Liver (tissue), 9 donors: ENCODE measurements around the gene RPS5. TPM values are rescaled to one million over a fixed set of nuclear protein-coding genes. Genes with fewer than 3 reads are reported as not detected.

Experiments used
- DNase-seq: peaks from one replicate; pipeline ENCODE4 v3.0.0-alpha.2; 2017; ENCODE audit warnings: low spot score
- H3K27ac ChIP-seq, 2 donors: one replicate each; pipeline ENCODE4 v1.7.0; 2013; ENCODE audit warnings: inconsistent platforms in 2 of 2, low read length in 2 of 2, control low read depth in 1 of 2, low read depth in 1 of 2, mild to moderate bottlenecking in 1 of 2
- H3K27me3 ChIP-seq, 4 donors: one replicate each; pipeline versions ENCODE4 v1.6.1 to v1.7.0; 2013; ENCODE audit warnings: low read length in 3 of 4, inconsistent platforms in 1 of 4, mild to moderate bottlenecking in 1 of 4, moderate library complexity in 1 of 4; ENCODE audit not compliant: control insufficient read depth in 4 of 4, insufficient read depth in 4 of 4
- H3K36me3 ChIP-seq, 4 donors: one replicate each; pipeline versions ENCODE4 v1.6.1 to v1.7.0; 2013; ENCODE audit warnings: low read length in 3 of 4, mild to moderate bottlenecking in 3 of 4, low read depth in 1 of 4, moderate library complexity in 1 of 4; ENCODE audit not compliant: control insufficient read depth in 4 of 4, insufficient read depth in 3 of 4
- H3K4me1 ChIP-seq, 4 donors: one replicate each; pipeline versions ENCODE4 v1.6.1 to v1.7.0; 2013; ENCODE audit warnings: low read length in 3 of 4, mild to moderate bottlenecking in 3 of 4, moderate library complexity in 1 of 4; ENCODE audit not compliant: control insufficient read depth in 4 of 4, insufficient read depth in 4 of 4
- H3K4me3 ChIP-seq, 3 donors: one replicate each; pipeline versions ENCODE4 v1.6.1 to v1.7.0; 2013; ENCODE audit warnings: low read length in 3 of 3, control low read depth in 1 of 3, low read depth in 1 of 3, mild to moderate bottlenecking in 1 of 3
- H3K9ac ChIP-seq, 2 donors: one replicate each; pipeline ENCODE4 v1.7.0; 2013; ENCODE audit warnings: low read length in 2 of 2, mild to moderate bottlenecking in 2 of 2, moderate library complexity in 2 of 2, control low read depth in 1 of 2, low read depth in 1 of 2
- H3K9me3 ChIP-seq, 4 donors: one replicate each; pipeline versions ENCODE4 v1.6.1 to v1.7.0; 2013; ENCODE audit warnings: low read length in 3 of 4; ENCODE audit not compliant: control insufficient read depth in 4 of 4
- EGR1 ChIP-seq, 2 donors: IDR thresholded peaks; 2 replicates each; pipeline ENCODE4 v1.6.1; 2016 to 2018; ENCODE audit warnings: antibody characterized with exemption in 2 of 2, low read depth in 2 of 2
- FOXA1 ChIP-seq: IDR thresholded peaks from 2 replicates; pipeline ENCODE4 v1.6.1; 2016; ENCODE audit warnings: antibody characterized with exemption
- FOXA2 ChIP-seq: IDR thresholded peaks from 2 replicates; pipeline ENCODE4 v1.6.1; 2016; ENCODE audit warnings: antibody characterized with exemption
- GABPA ChIP-seq, 2 donors: IDR thresholded peaks in 1 of 2; conservative IDR thresholded peaks in 1 of 2; 2 replicates each; pipeline ENCODE4 v1.6.1; 2016; ENCODE audit warnings: antibody characterized with exemption in 2 of 2, mild to moderate bottlenecking in 1 of 2, moderate library complexity in 1 of 2
- HNF4A ChIP-seq, 2 donors: conservative IDR thresholded peaks; 2 replicates each; pipeline ENCODE4 v1.6.1; 2016; ENCODE audit warnings: antibody characterized with exemption in 2 of 2, mild to moderate bottlenecking in 2 of 2
- HNF4G ChIP-seq: IDR thresholded peaks from 2 replicates; pipeline ENCODE4 v1.6.1; 2016; ENCODE audit warnings: antibody characterized with exemption
- JUND ChIP-seq, 2 donors: IDR thresholded peaks; 2 replicates each; pipeline ENCODE4 v1.6.1; 2016; ENCODE audit warnings: antibody characterized with exemption in 2 of 2
- NR2F2 ChIP-seq: IDR thresholded peaks from 2 replicates; pipeline ENCODE4 v1.6.1; 2016; ENCODE audit warnings: antibody characterized with exemption
- RAD21 ChIP-seq, 2 donors: IDR thresholded peaks; 2 replicates each; pipeline ENCODE4 v1.6.1; 2016; ENCODE audit warnings: antibody characterized with exemption in 2 of 2, mild to moderate bottlenecking in 2 of 2
- RXRA ChIP-seq, 2 donors: IDR thresholded peaks; 2 replicates each; pipeline ENCODE4 v1.6.1; 2017 to 2018; ENCODE audit warnings: antibody characterized with exemption in 2 of 2, mild to moderate bottlenecking in 1 of 2
- SP1 ChIP-seq: IDR thresholded peaks from 2 replicates; pipeline ENCODE4 v1.6.1; 2018; ENCODE audit warnings: antibody characterized with exemption, mild to moderate bottlenecking
- TAF1 ChIP-seq: conservative IDR thresholded peaks from 2 replicates; pipeline ENCODE4 v1.6.1; 2016; ENCODE audit warnings: antibody characterized with exemption, mild to moderate bottlenecking
- YY1 ChIP-seq: IDR thresholded peaks from 2 replicates; pipeline ENCODE4 v1.6.1; 2016; ENCODE audit warnings: antibody characterized with exemption, mild to moderate bottlenecking
- WGBS: extraction: QIAGEN DNeasy Blood & Tissue Kit; methylation state at CpG from one replicate; pipeline ENCODE4 v1.1.7; 2013; 5-methylcytosine and 5-hydroxymethylcytosine counted together
- polyA plus RNA-seq, 2 donors: library from polyadenylated mRNA; stranded (reverse) in 1 of 2; unstranded in 1 of 2; fragments of 200-250 nt in 1 of 2; fragments of >200 nt in 1 of 2; fragmentation: Nextera tagmentation in 1 of 2; extraction: Ambion mirVana in 1 of 2; gene quantifications; one replicate each; pipeline versions ENCODE4 v1.2.1 to v1.2.3, GENCODE V29; 2013 to 2015
- total RNA-seq, 2 donors: library from RNA; depleted of rRNA; stranded (reverse); fragments of >200 nt; gene quantifications; one replicate each; pipeline ENCODE4 v1.2.3, GENCODE V29; 2014
- TF ChIP-seq, protein P1 (sequence below): IDR thresholded peaks from 2 replicates; pipeline ENCODE4 v1.6.1; 2016; ENCODE audit warnings: antibody characterized with exemption
- TF ChIP-seq, protein P2 (sequence below): IDR thresholded peaks from 2 replicates; pipeline ENCODE4 v1.6.1; 2016; ENCODE audit warnings: antibody characterized with exemption, mild to moderate bottlenecking
- TF ChIP-seq, protein P3 (sequence below): IDR thresholded peaks from 2 replicates; pipeline ENCODE4 v1.6.1; 2016; ENCODE audit warnings: antibody characterized with exemption
- TF ChIP-seq, protein P4 (sequence below): fragments of 150-350 bp; IDR thresholded peaks from 2 replicates; pipeline ENCODE4 v1.5.1; 2017; ENCODE audit warnings: improper control_type of control experiment, low read depth, low read length; ENCODE audit not compliant: missing input control
- TF ChIP-seq, protein P5 (sequence below): IDR thresholded peaks from 2 replicates; pipeline ENCODE4 v1.6.1; 2016; ENCODE audit warnings: antibody characterized with exemption
- donor health status: healthy.
- donor health status: healthy.
- donor health status: healthy.
- donor health status: healthy.
- donor health status: healthy.

RPS5 gene
- total and polyA plus RNA-seq, 4 donors, result 229 to 1,403 (median 628) TPM

DNA sequence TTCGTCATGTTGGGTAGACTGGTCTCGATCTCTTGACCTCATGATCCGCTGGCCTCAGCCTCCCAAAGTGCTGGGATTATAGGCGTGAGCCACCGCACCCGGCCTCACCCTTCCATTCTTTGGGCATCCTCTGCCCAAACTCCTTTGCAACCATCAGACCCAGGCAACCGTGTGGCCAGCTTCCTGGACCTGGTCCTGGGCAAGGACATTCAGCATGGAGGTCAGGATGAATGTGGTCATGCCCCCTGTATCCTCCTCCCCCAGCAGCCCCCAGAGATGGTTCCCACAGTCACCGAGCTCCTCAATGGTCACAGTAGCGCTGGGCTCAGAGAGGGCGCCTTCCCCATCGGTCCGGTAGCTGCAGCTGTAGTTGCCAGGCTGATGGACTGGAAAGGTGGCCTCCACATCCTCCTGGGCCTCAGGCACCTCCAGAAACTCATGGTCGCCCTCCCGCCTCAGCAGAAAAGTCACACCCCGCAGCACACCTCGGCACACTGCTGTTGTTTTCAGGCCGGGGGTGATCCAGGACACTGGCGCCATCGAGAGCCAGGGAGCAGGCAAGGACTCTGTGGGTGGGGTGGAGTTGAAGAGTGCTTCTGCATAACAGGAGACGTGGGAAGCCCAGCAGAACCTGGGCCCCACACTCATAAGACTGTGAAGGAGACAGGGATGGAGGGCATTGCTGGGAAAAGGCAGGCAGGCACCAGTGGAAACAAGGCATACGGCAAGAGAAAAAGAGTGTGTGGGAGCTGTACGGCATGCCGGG lies 34.9 kb upstream of the RPS5 start:
- H3K36me3 ChIP-seq, result peaks cover 0 to 3% (median 0%) of the 10 kb centered on the region in 4 donors
- peak overlapping the region; percentile 65 to 96 (median 81) for H3K4me3 ChIP-seq
- TF ChIP-seq GABPA (IDR thresholded peaks at IDR 0.05 in 1 of 2, conservative IDR thresholded peaks at IDR 0.05 in 1 of 2), result no peak
- no peak for TF ChIP-seq YY1
- TF ChIP-seq, protein P1, sequence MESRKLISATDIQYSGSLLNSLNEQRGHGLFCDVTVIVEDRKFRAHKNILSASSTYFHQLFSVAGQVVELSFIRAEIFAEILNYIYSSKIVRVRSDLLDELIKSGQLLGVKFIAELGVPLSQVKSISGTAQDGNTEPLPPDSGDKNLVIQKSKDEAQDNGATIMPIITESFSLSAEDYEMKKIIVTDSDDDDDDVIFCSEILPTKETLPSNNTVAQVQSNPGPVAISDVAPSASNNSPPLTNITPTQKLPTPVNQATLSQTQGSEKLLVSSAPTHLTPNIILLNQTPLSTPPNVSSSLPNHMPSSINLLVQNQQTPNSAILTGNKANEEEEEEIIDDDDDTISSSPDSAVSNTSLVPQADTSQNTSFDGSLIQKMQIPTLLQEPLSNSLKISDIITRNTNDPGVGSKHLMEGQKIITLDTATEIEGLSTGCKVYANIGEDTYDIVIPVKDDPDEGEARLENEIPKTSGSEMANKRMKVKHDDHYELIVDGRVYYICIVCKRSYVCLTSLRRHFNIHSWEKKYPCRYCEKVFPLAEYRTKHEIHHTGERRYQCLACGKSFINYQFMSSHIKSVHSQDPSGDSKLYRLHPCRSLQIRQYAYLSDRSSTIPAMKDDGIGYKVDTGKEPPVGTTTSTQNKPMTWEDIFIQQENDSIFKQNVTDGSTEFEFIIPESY, result no peak
- TF ChIP-seq HNF4A (conservative IDR thresholded peaks at IDR 0.05), result peak in 1 of 2 donors; percentile 4
- no peaks in the 10 kb centered on the region for H3K27me3 ChIP-seq
- H3K9me3 ChIP-seq, result no peaks in the 10 kb centered on the region
- peak overlapping the region; percentile 42 to 47 for H3K27ac ChIP-seq
- H3K4me1 ChIP-seq, result peaks cover 23 to 88% (median 66%) of the 10 kb centered on the region in 4 donors
- no peak for DNase-seq
- peak overlapping the region; percentile 28 to 69 for H3K9ac ChIP-seq
- 40% methylated on average over 23 of the region's 23 CpGs for WGBS

DNA sequence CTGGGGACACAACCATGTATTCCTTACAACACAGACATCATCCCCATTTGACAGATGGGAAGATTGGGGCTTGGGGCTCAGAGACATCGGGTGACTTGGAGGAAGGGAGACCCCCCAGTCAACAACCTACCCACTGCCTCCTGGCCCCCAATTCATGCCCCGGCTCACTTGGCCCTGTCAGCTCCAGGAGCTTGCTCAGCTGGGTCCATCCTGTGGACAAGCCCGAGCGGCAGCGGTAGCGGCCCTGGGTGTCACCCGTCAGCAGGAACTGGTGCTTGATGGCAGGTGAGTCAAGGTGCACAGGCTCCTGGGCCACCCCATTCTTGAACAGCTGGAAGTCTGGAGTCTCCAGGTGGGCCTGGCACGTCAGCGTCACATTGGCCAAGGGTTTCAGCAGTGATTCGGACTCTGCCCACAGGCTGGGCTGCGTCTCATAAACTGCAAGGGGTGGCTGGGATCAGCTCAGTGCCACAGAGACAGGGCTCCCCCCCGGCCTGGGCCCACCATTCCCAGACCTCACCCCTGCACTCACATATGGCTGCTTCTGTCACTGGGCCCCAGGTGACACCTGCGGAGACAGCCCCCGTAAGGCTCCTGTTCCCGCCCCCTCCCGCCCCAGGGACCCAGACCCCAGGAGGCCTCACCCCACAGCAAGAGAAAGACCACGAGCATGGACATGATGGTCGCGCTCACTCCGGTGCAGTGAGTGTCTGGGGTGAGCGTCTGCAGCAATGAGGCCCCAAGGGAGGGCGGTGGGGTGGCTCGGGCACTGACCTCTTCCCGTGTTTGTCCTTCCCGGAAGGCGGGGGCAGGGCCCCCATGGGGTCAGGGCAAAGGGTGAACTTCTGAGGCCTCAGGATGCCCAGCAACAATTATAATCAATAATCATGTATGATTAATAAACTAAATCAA lies 34.1 kb upstream of the RPS5 start, which contains the start of gene A1BG:
TSS of gene A1BG (minus strand) at position 733 of the 912 bp plus-strand sequence. CDS start at position 678, 55 bp downstream.
- Histone ChIP-seq H3K4me3 (peak within 1 kb of the TSS; percentile 65 to 96 (median 81)), H3K27me3 (no peaks in the 10 kb centered on the region), H3K4me1 (peaks cover 23 to 83% (median 65%) of the 10 kb centered on the region in 4 donors), H3K36me3 (no peaks in the 10 kb centered on the region), H3K9ac (peak within 1 kb of the TSS; percentile 28 to 69), H3K9me3 (no peaks in the 10 kb centered on the region), H3K27ac (peak within 1 kb of the TSS; percentile 42 to 47)
- DNase-seq, result peak; percentile 71
- TF ChIP-seq SP1, result peak; percentile 76
- TF ChIP-seq NR2F2, result peak; percentile 88
- TF ChIP-seq, protein P2, sequence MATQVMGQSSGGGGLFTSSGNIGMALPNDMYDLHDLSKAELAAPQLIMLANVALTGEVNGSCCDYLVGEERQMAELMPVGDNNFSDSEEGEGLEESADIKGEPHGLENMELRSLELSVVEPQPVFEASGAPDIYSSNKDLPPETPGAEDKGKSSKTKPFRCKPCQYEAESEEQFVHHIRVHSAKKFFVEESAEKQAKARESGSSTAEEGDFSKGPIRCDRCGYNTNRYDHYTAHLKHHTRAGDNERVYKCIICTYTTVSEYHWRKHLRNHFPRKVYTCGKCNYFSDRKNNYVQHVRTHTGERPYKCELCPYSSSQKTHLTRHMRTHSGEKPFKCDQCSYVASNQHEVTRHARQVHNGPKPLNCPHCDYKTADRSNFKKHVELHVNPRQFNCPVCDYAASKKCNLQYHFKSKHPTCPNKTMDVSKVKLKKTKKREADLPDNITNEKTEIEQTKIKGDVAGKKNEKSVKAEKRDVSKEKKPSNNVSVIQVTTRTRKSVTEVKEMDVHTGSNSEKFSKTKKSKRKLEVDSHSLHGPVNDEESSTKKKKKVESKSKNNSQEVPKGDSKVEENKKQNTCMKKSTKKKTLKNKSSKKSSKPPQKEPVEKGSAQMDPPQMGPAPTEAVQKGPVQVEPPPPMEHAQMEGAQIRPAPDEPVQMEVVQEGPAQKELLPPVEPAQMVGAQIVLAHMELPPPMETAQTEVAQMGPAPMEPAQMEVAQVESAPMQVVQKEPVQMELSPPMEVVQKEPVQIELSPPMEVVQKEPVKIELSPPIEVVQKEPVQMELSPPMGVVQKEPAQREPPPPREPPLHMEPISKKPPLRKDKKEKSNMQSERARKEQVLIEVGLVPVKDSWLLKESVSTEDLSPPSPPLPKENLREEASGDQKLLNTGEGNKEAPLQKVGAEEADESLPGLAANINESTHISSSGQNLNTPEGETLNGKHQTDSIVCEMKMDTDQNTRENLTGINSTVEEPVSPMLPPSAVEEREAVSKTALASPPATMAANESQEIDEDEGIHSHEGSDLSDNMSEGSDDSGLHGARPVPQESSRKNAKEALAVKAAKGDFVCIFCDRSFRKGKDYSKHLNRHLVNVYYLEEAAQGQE, result peak; percentile 55
- TF ChIP-seq, protein P3, sequence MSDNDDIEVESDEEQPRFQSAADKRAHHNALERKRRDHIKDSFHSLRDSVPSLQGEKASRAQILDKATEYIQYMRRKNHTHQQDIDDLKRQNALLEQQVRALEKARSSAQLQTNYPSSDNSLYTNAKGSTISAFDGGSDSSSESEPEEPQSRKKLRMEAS, result peak; percentile 52
- TF ChIP-seq HNF4A (conservative IDR thresholded peaks at IDR 0.05), result peak; percentile 91 to 98
- TF ChIP-seq GABPA (IDR thresholded peaks at IDR 0.05 in 1 of 2, conservative IDR thresholded peaks at IDR 0.05 in 1 of 2), result peak in 1 of 2 donors; percentile 68
- no peak for TF ChIP-seq FOXA1
- TF ChIP-seq, protein P1, result no peak
- TF ChIP-seq RAD21 (IDR thresholded peaks at IDR 0.05), result peak in 1 of 2 donors; percentile 43
- peak; percentile 48 to 68 for TF ChIP-seq EGR1 (IDR thresholded peaks at IDR 0.05; ENCODE audit: low read depth in 2 of 2)
- TF ChIP-seq, protein P4, sequence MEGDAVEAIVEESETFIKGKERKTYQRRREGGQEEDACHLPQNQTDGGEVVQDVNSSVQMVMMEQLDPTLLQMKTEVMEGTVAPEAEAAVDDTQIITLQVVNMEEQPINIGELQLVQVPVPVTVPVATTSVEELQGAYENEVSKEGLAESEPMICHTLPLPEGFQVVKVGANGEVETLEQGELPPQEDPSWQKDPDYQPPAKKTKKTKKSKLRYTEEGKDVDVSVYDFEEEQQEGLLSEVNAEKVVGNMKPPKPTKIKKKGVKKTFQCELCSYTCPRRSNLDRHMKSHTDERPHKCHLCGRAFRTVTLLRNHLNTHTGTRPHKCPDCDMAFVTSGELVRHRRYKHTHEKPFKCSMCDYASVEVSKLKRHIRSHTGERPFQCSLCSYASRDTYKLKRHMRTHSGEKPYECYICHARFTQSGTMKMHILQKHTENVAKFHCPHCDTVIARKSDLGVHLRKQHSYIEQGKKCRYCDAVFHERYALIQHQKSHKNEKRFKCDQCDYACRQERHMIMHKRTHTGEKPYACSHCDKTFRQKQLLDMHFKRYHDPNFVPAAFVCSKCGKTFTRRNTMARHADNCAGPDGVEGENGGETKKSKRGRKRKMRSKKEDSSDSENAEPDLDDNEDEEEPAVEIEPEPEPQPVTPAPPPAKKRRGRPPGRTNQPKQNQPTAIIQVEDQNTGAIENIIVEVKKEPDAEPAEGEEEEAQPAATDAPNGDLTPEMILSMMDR, result no peak
- peak; percentile 74 for TF ChIP-seq TAF1
- TF ChIP-seq, protein P5, sequence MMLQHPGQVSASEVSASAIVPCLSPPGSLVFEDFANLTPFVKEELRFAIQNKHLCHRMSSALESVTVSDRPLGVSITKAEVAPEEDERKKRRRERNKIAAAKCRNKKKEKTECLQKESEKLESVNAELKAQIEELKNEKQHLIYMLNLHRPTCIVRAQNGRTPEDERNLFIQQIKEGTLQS, result no peak
- TF ChIP-seq JUND (IDR thresholded peaks at IDR 0.05), result no peak
- peak; percentile 95 to 98 for TF ChIP-seq RXRA (IDR thresholded peaks at IDR 0.05)
- no peak for TF ChIP-seq FOXA2
- TF ChIP-seq YY1, result peak; percentile 64
- TF ChIP-seq HNF4G, result peak; percentile 91
- 29% methylated on average over 26 of the region's 26 CpGs for WGBS
